Forelimb muscle (tissue), 1 donor: ENCODE measurements around the gene KCNQ1. TPM values are rescaled to one million over a fixed set of nuclear protein-coding genes. Genes with fewer than 3 reads are reported as not detected.

Experiments
- DNase-seq: peaks from one replicate; pipeline ENCODE4 v3.0.0-alpha.2; 2013; ENCODE audit warnings: low read depth
- polyA plus RNA-seq: library from polyadenylated mRNA; unstranded; fragments of 120-200 nt; gene quantifications from one replicate; pipeline ENCODE4 v1.2.1, GENCODE V29; 2013; ENCODE audit not compliant: insufficient read length

The KCNQ1 gene
- polyA plus RNA-seq, 1 donor: 2.1 TPM

DNA sequence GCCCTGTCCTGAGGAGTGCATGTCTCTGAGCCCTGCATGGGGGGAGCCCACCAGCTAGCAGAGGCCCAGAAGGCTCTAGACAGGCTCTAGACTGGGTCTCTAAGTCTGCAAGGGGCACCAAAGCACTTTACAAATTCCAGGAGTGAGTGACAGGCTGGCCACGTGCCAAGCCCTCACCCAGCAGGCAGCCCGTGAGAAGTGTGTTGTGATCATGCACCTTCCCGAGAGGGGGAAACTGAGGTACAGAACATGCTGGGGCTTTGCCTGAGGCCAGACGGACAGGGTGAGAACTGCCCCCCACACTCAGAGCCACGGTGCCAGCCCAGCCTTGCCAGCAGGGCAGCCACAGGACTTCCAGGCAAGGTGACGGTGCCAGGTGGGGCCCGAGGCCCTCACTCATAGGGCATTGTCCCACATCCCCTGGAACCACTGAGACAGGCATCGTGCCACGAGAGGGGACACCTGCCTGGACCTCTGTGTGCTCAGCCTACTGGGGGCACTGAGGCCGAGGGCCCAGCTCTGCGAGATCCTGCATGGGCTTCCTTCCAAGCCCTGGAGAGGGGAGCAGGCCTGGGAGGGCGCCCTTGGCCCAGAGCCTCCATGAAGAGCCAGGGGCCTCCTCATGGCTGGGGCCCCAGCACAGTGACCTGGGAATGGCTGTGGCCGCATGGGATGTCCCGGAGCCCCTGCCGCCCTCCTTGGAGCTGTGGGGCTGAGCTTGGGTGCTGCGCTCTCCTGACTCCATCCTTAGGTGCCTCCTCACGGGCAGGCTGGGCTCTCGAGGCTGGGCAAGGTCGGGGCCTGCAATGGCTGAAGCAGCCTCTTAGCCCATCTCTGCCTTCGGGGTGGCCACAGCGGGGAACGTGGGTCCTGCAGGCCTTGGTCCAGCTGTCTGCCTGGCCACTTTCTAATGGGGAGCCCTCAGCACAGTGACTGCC, 133.5 kb downstream of the KCNQ1 start:
- no peak for DNase-seq

DNA sequence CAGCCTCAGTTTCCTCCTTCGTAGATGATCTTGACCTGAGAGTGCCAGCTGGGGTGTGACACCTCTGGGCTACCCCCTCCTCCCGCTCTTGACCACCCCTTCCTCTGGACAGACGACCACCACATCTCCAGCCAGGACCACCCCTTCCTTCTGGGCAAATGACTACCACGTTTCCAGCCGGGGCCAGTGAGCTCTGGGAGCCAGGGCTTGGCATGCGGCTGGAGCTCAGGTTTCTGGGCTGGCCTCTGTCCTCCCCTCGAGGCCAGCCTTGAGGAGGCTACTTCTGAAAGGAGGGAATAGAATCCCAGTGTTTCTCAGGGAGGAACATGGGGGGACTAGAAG, 134.1 kb downstream of the KCNQ1 start:
- DNase-seq: no peak

DNA sequence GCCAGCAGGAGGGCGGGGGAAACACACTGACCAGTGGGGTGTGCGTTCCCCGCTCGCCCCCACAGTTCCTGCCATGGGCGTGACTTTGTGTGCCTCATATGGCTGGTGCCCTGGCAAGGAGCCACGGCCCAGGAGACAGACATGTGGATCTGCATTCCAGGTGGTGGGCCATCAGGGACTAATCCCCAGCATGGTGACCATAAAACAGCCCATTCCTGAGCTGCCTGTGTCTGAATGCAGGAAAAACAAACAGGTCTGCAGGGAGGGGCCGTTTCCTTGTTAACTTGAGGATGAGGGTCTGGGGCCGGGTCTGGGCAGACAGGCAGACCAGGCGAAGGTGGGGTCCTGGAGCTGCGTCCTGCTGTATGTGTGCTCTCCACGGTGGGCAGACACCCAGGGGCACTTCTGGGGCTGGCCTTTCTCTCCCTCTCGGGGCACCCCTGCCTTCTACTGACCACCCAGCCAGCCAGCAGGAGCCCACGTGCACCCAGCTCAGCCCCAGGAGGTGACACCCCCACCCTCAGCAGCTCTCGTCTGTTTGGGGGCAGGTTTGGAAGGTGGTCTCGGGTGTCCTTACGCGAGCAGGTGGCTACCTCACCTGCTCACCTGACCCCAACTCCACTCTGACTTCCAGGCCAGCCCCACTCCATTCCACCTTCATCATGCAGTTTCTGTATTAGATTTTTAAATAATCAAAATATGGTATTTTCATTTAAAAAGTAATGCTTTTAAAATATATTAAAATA, 134.7 kb downstream of the KCNQ1 start:
- DNase-seq: no peak

DNA sequence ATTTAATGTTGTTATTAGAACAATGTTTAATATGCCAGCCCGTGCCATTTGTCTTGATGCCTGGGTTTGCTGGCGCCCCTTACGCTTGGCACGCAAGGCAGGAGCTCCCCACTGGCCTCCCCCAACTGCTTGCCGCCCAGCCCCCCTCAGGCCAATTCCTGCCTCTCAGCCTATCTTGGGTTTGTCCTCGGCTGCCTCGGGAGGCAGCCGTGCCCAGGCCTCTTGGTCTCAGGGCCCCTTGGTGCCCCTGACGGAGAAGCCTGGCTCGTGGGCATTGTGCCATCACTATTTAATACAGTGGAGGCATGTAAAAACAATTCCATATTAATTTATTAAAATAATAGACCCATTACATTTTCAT, 135.2 kb downstream of the KCNQ1 start:
- no peak for DNase-seq

DNA sequence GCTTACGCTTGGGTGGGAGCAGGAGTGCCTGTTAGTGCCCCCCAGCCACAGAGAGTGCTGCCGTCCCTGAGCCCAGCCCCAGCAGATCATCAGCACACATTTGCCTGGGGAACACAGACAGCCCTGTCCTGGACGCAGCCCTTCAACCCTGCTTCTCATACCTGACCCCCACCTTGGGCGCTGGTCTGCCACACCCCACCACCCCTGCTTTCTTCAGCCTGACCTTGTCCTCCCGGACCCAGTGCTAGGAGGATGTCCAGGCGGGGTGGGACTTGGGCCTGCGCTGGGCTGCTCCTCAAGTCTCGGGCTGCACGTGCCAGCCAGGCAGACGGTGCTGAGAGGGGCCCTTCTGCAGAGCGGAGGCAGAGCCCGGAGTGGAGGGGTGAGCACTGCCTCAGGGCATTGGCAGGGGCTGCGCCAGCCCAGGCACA, 135.8 kb downstream of the KCNQ1 start:
- no peak for DNase-seq

DNA sequence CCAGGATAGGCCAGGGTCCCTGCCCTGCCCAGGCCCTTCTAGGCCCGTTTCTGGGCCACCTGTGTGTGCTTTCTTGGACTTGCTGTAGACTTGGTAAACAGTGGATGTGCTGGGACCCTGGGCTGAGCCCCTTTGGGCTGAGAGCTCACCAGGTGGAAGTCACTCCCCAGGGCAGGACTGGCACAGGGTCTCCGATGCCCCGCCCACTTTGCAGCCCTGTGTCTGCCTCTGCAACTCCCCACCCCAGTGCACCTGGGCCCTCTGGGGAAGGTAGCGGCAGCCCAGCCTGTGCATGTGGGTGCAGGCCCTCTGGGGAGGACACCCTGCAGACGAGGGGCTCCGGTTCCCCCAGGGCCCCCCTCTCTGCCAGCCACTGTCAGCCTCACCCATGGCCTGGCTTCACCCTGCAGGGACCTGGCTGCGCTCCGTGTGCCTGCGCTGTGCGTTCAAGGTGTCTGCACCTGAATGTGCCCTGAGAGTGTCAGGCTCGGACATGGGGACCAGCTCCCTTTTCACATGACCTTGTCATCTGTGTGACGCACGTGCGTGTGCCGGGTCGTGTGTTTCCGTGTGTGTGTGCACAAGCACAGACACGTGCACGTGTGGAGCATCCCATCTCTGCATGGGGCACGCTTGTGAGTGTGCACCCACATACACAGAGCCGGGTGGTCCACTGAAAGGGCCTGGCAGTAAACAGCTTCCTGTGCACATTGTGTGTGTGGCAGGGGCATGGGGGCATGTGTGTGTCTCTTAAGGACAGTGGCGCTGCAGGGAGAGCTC, 136.5 kb downstream of the KCNQ1 start:
- DNase-seq: no peak

DNA sequence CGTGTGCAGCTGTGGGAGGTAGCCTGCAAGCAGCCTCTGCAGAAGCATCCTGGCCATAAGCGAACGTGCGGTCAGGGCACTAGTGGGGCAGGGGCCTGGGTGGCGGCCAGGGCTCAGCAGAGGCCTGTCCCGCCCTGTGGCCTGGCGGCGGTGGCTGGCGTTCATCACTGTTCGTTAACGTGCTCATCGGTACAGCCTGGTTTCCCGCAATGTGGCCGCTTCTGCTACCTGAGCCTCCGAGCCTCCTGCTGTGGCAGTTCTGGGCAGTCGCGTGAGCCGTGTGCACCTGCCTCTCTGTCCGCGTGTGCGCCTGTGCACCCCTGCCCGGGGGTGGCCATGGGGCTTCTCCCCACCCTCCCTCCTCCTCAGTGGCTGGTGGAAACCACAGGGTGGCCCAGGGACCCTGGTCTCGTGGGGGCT, 137.1 kb downstream of the KCNQ1 start:
- DNase-seq: no peak

DNA sequence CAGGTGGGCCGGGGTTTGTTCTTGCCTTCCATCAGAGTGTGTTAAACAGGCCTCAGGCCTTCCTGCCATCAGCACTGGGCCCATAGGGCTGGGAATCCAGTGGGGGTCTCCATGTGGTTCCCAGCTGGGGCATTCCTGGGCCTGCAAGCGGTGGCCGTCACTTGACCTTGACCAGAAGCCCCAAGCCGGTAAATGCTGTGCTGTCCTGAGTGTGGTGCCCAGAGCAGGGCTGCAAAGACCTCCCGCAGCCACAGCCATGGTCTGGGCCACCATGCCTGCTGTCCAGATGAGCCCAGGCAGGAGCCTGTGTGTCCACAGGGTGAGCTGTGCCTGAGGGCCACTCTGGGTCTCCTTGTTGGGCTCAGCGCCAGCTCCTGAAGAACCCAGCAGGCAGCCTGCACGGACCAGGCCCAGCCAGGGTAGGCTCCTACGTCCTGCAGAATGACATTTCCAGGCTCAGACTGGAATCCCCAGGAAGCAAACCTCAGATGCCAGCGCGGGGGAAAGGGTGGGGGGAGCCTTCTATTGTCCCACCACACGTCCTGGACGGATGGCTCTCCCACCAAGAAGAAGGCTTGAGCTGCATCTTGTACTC, 137.6 kb downstream of the KCNQ1 start:
- DNase-seq: no peak

DNA sequence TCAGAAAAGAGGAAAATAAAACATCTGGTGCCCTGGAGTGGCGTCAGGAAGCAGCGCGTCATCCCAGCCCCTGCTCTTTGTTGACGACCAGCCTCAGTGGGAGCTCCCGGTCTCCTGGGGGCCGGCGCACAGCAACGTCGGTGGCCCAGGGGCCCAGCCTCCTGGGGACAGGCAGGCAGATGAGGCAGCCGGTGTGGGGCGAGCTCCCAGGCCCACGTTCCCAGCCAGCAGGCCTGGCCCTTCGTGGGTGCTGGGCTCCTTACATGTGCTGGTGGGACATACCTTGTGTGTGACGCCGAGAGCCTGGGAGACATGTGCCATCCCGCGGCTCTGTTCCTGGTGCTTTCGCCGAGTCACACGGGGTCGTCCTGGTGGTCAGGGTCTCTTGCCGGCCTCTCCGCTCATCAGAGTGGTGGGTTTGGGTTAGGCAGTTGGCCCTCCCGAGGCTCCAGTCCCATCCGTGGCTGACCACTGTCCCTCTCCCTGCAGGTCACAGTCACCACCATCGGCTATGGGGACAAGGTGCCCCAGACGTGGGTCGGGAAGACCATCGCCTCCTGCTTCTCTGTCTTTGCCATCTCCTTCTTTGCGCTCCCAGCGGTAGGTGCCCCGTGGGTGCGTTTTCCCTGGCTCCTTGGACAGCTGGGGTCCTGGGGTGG, 138.3 kb downstream of the KCNQ1 start:
- no peak for DNase-seq

DNA sequence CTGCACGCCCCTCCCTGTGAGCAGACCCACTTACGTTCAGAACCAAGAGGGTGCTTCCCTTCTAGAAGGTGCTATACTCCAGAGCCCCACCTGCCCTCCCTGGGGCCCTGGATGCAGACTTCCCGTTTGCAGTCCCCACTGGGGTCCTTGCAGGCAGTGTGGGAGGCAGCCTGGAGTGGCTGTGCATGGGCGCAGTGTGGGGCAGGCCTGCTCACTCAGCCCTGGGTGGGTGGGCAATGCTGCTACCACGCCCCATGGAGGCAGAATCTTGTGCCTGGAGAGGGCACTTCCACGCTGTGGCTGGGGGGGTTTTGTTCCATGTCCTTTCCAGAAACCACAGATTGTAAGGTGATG, 138.8 kb downstream of the KCNQ1 start:
- DNase-seq: no peak

DNA sequence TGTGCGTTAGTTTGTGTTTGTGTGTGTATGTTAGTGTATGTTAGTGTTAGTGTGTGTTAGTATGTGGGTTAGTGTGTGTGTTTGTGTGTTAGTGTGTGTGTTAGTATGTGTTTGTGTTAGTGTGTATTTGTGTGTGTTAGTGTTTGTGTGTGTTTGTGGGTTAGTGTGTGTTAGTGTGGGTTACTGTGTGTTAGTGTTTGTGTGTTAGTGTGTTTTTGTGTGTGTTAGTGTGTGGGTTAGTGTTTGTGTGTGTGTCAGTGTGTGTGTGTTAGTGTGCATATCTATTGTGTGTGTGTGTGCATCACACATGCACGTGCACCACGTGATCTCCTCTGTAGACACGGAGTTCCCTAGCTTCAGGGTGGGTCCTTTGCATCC, 139.6 kb downstream of the KCNQ1 start:
- no peak for DNase-seq

DNA sequence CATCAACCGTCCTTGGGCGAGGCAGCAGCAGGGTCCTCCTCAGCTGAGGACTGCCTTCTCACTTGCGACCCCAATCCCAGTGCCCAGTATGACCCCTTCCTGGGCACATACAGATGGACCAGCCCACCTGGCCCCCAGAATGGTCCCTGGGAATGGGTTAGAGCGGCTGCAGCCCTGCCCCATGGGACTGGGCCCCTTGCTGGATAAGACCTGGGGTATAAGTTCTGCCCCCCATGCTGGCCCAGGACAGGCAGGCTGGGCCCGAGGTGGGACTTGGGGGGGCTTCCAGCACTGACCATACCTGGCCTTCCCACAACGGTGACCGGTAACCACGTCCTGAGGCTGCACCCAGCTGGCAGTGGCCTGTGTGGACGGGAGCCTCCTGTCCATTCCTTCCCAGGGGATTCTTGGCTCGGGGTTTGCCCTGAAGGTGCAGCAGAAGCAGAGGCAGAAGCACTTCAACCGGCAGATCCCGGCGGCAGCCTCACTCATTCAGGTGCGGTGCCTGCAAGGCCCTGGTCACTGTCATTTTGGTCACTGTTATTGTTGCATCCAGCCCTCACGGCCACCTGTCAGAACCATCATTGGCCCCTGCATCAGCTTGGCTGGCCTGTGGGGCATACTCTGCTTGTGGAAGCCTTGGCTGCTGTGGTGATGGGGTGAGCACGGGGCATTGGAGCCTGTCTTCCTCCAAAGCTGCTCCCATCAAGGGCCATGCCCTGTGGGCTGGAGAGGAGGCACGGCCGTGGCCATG, 140.2 kb downstream of the KCNQ1 start:
- DNase-seq: no peak

DNA sequence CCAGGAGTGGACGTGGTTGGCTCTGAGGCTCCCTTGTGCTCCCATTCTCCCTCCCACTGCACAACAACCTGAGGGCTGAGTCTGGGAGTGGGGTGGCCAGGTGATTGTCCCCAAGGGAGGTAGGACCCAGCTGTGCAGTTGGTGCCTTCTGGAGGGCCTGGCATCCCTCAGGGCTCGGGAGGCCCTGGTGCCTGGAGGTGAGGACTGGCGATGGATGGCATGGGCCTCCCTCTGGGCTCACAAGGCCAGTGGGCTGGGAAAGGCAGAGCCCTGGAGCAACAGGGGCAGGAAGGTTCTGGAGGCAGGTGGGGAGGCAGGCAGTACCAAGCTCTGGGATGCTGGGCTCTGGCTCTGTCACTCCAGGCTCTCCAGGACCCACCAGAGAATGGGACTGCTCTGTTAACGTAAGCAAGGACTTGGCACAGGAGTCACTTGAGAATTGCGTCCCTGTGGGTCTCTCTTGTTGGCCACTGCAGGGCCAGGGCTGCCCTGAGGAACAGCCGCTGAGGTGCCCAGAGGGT, 140.8 kb downstream of the KCNQ1 start:
- no peak for DNase-seq

DNA sequence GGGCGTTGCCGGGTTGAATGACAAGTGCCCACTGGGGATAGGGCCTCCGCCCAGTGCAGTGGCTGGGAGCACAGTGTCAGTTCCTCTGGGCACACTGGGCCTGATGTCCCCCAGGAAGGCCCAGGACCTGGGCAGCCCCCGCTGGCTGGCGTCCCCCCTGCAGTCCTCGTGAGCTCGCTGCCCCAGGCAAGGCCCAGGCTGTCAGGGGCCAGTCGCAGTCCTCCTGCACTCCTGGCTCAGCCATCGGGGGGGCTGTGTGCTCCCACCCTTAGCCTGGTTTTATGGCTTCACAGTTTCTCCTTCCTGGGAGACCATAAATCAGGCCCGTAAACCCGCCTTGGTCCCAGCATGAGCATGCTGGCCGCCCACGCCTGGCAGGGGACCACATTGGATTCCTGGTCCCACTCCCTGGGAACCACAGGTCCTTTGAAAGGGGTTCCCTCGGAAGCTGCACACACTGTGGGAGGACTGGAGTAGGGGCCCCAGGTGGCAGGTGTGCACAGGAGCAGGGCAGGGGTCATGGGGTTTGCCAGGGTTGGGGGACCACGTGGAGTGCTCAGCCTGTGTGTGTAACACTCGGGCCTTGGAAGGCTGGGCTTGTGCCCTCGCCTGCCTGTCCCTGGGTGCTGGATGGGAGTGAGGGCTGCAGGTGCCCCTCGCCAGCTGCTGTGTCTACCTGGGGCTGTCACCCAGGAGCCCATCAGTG, 141.4 kb downstream of the KCNQ1 start:
- DNase-seq: no peak

DNA sequence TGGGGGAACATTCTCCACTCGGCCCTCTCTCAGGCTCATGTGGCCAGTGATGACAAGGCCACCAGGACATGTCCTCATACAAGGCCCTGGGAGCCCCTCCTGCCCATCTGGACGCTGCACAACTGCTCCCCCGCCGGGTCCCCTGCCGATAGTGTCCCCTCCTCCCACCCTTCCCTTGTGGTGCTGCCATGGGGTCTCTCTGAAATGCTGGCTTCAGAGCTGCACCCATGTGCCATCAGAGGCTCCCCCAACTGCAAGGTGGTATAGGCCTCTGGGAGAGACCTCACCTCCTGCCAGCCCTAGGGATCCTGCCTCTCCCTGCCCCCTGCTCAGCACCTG, 142.0 kb downstream of the KCNQ1 start:
- no peak for DNase-seq

DNA sequence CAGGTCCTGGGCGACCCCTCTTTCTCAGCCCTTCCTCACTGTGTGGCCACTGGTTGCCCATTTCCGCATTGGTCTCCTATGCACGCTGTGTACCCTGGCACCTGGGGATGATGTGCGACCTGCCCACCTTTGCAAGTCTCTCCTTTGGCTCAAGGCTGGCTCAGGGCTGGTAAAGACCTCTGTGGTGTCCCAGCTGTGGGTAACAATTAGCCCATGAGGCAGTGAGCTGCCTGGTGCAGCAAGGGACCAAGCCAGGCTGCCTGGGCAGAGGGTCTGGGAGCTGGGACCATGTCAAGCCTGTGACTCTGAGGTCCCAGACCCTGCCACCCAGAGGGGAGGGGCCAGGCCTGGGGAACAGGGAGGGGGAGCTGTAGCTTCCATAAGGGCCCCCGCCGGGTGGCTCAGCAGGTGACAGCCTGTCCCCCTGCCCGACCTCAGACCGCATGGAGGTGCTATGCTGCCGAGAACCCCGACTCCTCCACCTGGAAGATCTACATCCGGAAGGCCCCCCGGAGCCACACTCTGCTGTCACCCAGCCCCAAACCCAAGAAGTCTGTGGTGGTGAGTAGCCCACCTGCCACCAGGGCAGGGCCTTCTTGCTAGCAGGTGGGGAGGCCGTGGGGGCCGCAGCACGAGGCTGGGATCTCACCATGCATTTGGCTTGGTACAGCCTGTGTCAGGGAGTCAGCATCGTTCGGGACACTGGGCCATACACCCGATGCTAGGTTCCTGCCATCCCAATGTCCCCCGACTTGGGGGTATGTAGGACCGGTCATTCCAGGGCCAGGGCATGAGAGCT, 142.5 kb downstream of the KCNQ1 start:
- DNase-seq: no peak

DNA sequence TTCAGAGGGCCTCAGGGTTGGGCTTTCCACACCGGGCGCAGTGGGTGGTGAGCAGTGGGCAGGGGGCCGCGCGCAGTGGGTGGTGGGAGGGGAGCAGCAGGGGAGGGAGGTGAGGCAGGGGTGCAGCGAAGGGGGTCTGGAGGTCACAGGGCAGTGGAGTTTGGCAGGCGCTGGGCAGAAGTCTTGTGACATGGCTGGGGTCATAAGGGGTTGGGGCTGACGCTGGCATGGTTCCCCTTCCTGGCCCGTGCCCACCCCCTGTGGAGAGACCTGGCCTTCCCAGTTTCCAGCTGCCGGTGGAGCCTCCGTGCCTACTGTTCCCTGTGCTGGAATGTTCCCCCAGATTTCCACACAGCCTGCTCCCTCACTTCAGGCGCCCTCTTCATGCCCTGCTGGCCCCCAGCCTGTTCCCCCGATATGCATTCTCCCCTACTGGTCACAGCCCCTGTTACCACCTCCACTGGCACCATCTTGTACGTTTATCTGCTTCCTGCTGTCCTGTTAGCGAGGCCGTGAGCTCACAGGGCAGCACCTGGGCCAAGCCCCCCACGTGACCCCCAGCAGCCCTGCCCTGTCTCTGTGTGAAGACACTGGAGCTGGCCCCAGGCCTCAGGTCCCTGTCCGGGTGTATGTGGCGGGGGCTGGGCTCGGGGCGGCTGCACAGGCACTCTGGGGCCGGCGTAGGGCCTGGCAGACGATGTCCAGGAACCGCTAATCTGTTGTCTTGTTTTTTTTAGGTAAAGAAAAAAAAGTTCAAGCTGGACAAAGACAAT, 143.4 kb downstream of the KCNQ1 start:
- DNase-seq: no peak

DNA sequence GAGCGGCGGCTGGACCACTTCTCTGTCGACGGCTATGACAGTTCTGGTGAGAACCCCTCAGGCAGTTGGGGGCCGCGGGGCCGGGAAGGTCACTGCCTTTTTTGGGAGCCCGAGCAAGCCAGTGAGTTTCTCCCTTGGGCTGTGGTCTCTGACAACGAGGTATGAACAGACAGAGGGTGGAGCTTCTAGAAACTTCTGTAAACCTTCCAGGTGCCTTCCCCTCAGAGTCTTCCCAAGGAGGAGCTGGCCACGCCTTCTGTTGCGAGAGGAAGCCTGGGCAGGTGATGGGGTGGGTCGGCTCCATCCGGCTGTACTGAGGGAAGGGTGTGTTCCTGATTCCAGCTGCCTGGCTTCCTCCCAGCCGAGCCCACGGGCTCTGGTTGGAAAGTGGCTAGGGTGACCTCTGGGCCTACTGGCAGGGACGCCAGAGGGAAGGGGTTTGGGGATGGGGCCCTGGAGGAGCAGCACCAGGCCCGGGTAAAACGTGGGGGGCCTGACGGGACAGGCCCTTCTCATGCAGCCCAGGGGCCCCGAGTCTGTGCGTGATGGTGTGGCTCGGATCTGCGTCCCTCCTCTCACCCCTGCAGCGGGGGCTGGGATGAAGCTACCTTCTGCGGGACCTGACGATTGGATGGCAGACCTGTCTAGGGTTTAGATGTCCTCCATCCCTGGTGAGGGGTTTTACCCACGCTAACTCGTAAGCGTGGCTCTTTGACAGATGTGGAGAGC, 144.2 kb downstream of the KCNQ1 start:
- DNase-seq: no peak
